GM10248 (cell line): ENCODE measurements around the gene SYT17.

Experiments used
- CTCF ChIA-PET: fragments of 300-600 bp; sonication (Branson Sonifier 250); formaldehyde crosslinking; extraction: SDS; loops from one replicate; lab custom pipeline; 2021; ENCODE audit warnings: antibody characterized with exemption; lab: Yijun Ruan, JAX
- POLR2A ChIA-PET: fragments of 350-650 bp; sonication (Branson Sonifier 250); formaldehyde crosslinking; extraction: SDS; loops from one replicate; lab custom pipeline; 2020; ENCODE audit warnings: antibody characterized with exemption; lab: Yijun Ruan, JAX
- DNase-seq: peaks from one replicate; pipeline ENCODE4 v3.0.0; 2012; ENCODE audit errors: extremely low spot score
- TF ChIP-seq, protein P1 (sequence below): IDR thresholded peaks from 2 replicates; pipeline ENCODE4 v1.5.1; 2012; ENCODE audit warnings: mild to moderate bottlenecking, low read depth; ENCODE audit errors: extremely low read depth, missing control alignments, control extremely low read depth

Gene SYT17

DNA sequence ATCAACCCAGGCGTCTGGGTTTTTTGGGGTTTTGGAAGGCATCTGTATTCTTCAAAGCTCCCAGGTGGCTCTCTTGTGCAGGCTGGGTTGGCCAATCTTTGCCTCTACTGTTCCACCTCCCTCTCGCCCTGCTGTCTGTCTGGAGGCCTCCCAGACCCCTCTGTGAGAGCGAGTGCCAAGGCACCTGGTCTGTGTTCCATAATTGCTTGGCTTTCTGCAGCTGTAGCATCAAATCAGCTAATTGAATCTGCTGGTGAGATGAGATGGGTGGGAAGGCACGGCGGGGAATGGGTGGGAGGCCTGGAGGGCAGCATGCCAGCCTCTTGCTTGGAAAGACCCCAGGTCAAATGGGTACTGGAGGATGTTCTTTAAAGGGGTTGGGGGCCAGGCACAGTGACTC, 64.9 kb downstream of the SYT17 start:
- TF ChIP-seq, protein P1, sequence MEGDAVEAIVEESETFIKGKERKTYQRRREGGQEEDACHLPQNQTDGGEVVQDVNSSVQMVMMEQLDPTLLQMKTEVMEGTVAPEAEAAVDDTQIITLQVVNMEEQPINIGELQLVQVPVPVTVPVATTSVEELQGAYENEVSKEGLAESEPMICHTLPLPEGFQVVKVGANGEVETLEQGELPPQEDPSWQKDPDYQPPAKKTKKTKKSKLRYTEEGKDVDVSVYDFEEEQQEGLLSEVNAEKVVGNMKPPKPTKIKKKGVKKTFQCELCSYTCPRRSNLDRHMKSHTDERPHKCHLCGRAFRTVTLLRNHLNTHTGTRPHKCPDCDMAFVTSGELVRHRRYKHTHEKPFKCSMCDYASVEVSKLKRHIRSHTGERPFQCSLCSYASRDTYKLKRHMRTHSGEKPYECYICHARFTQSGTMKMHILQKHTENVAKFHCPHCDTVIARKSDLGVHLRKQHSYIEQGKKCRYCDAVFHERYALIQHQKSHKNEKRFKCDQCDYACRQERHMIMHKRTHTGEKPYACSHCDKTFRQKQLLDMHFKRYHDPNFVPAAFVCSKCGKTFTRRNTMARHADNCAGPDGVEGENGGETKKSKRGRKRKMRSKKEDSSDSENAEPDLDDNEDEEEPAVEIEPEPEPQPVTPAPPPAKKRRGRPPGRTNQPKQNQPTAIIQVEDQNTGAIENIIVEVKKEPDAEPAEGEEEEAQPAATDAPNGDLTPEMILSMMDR = no peak
- DNase-seq = no peak
- POLR2A ChIA-PET = no interaction called here
- CTCF ChIA-PET = interaction anchor here (1.2 kb wide), 1 partner anchor 10 kb away, joined by 4 read pairs; no protein-coding TSS in a partner anchor

DNA sequence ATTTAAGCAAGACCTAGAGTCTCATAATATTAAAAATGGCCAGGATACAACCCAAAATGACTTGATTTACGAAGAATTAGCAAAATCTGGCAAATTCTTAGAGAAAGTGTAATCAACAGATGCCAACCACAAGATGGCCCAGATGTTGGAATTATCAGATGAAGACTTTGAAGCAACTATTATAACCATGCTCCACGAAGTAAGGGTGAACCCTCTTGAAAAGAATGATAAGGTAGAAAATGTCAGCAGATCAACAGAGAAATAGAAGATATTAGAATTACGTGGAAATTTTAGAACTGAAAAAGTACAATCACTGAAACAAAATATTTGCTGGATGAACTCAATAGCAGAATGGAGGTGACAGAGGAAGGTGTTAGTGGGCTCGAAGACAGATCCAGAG, 67.4 kb downstream of the SYT17 start:
- DNase-seq = no peak
- POLR2A ChIA-PET = no interaction called here
- CTCF ChIA-PET = no interaction called here
- TF ChIP-seq, protein P1 = no peak

DNA sequence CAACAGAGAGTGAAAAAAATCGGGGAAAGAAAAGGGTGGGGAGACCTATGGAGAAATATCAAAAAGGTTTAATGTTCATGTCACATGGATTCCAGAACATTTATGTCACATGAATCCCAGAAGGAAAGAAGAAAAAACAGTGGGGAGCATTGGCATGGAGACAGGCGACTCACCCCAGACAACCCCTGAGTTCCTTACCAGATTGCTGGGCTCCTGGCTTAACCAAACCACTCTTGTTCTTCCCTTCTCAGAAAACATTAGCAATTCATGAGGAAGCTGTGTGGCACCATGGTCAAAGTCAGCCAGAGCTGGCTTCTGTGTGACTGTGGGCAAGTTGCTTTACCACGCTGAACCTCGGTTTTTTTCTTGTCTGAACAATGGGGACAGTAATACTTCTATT, 67.8 kb downstream of the SYT17 start:
- ChIA-PET CTCF (no interaction called here), POLR2A (no interaction called here)

DNA sequence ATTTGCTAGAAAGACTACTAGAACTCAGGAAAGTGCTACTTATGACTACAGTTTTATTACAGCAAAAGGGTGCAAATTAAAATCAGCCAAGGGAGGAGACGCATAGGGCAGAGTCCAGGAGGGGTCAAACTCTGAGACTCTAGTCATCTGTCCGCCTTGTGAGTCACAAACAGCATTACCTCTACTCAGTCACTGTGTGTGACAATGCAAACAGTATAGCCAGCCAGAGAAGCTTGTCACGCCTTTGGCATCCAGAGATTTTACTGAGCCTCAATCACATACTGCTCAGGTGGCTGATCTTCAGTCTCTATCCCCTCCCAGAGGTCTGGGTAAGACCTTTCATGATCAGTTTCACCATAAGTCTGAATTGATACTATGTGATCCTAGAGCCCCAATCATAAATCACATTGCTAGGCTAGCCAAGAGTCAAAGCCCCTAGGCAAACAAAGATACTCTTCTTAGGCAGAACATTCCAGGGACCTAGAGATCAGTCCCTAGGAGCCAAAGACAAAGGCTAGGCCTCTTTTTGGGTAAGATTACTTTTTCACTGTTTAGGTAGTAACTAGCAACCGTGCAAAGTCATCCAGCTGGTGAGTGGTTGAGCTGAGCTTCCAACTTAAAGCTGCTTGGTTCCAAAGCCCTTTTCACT, 68.6 kb downstream of the SYT17 start:
- TF ChIP-seq, protein P1 = no peak
- no peak for DNase-seq

More for the DNA sequence above, 67.8 kb downstream of the SYT17 start:
- TF ChIP-seq, protein P1 = no peak
- DNase-seq = no peak

DNA sequence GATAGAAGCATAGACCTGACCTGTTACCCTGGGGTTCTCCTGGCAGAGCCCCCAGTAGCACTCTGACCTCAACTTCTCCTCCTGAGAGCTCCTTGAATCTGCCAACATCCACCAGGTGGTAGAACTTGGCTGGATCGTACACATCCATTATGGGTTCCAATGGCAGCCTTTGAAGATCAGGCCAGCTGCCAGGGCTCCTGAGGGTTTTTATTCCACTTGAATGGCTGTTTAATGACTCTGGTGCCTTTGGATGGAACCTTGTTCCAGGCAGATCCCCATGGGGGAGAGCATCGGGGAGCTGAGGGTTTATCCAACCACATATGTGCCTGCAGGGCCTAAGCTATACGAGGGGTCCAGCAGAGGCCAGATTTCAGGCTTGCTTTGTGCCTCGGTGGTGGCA, 70.4 kb downstream of the SYT17 start:
- DNase-seq = no peak
- TF ChIP-seq, protein P1 = no peak
- POLR2A ChIA-PET = no interaction called here
- CTCF ChIA-PET = interaction anchor here (1.0 kb wide), 1 partner anchor 16 kb away, joined by 3 read pairs; no protein-coding TSS in a partner anchor

More for the DNA sequence above, 68.6 kb downstream of the SYT17 start:
- ChIA-PET POLR2A (no interaction called here), CTCF (no interaction called here)

DNA sequence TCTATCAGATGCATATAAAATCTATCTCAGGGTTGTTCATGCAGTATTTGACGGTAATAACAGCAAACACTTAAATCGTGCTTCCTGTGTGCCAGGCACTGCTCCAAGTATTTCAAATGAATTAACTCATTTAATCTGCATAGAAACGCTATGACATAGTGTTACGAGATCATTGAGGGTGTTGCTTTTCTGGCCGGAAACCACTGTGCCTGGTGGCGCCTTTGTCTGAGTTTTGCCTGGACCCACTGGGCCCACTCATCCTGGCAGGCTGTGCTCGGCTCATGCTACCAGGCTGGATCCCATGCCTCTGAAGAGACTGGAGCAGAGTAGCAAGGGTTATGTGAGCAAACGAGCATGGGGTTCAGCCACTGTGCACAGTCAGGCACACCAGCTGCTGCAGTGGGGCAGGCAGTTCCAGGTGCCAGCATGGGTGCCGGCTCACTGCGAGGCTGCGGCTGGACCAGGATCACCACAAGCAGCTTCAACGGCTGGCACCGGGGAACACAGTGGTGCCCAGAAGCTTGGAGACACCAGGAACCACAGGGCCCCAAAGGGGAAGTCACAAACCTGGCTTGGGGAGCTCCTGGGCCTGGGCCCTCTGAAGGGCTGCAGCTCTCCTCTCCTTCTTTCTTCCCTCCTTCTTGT, 71.6 kb downstream of the SYT17 start:
- ChIA-PET CTCF (interaction anchor here (1.4 to 1.6 kb wide), 2 partner anchors 47 to 52 kb away, joined by 3 read pairs; no protein-coding TSS in a partner anchor), POLR2A (no interaction called here)
- TF ChIP-seq, protein P1 = no peak
- DNase-seq = no peak
